PC-3 (cell line): ENCODE results near the gene PLA2G15. TPM values are rescaled to one million over a fixed set of nuclear protein-coding genes. Genes with fewer than 3 reads are reported as not detected.

Source experiments
- ATAC-seq: fragments of 200-7000 bp; cut with Tn5 transposase; 2 replicates; pipeline ENCODE4 v1.9.1; 2020; ENCODE audit warnings: mild to moderate bottlenecking, moderate library complexity
- BruUV-seq: library from RNA; stranded (reverse); fragments of 400-500 nt; replicated peaks from 2 replicates; lab custom pipeline; 2021; lab: Mats Ljungman, UMichigan
- CTCF ChIA-PET: fragments of 300-600 bp; sonication (Branson Sonifier 250); formaldehyde crosslinking; loops from one replicate; lab custom pipeline; 2022; ENCODE audit warnings: antibody characterized with exemption; lab: Charles Lee
- POLR2A ChIA-PET: fragments of 300-600 bp; sonication (Branson Sonifier 250); formaldehyde crosslinking; loops from one replicate; lab custom pipeline; 2022; ENCODE audit warnings: antibody characterized with exemption; ENCODE audit not compliant: unreplicated experiment; lab: Charles Lee
- DNase-seq: peaks from one replicate; pipeline ENCODE4 v3.0.0-alpha.2; 2015
- H2AFZ ChIP-seq: fragments of 300-600 bp; sonication (generic); 2 replicates; pipeline ENCODE4 v1.6.0; 2016; ENCODE audit warnings: antibody characterized with exemption, low read length
- H3F3A ChIP-seq: fragments of 300-600 bp; sonication (generic); one replicate; pipeline ENCODE4 v1.6.0; 2017; ENCODE audit warnings: antibody characterized with exemption, low read length, control low read depth, mild to moderate bottlenecking; ENCODE audit not compliant: unreplicated experiment
- H3K27ac ChIP-seq: fragments of 300-600 bp; sonication (generic); 2 replicates; pipeline ENCODE4 v1.5.1; 2016; ENCODE audit warnings: mild to moderate bottlenecking, low read length
- H3K27me3 ChIP-seq: fragments of 300-600 bp; sonication (generic); 2 replicates; pipeline ENCODE4 v1.6.1; 2016; ENCODE audit warnings: low read length, mixed read lengths
- H3K36me3 ChIP-seq: fragments of 300-600 bp; sonication (generic); 2 replicates; pipeline ENCODE4 v1.6.1; 2016; ENCODE audit warnings: low read depth, mixed run types, low read length, mixed read lengths
- H3K4me1 ChIP-seq: fragments of 300-600 bp; sonication (generic); 2 replicates; pipeline ENCODE4 v1.5.1; 2016; ENCODE audit warnings: low read length; ENCODE audit not compliant: insufficient read depth
- H3K4me2 ChIP-seq: fragments of 300-600 bp; sonication (generic); 2 replicates; pipeline ENCODE4 v1.6.0; 2016; ENCODE audit warnings: low read length
- H3K4me3 ChIP-seq: fragments of 300-600 bp; sonication (generic); 2 replicates; pipeline ENCODE4 v1.5.1; 2016; ENCODE audit warnings: mild to moderate bottlenecking, low read length, mixed read lengths
- H3K79me2 ChIP-seq: fragments of 300-600 bp; sonication (generic); 2 replicates; pipeline ENCODE4 v1.6.1; 2017; ENCODE audit warnings: low read length, mixed read lengths
- H3K9ac ChIP-seq: fragments of 300-600 bp; sonication (generic); 2 replicates; pipeline ENCODE4 v1.6.0; 2016; ENCODE audit warnings: mild to moderate bottlenecking, low read length
- H3K9me2 ChIP-seq: fragments of 300-600 bp; sonication (generic); replicated peaks from 2 replicates; pipeline ENCODE4 v1.6.1; 2016; ENCODE audit warnings: mixed run types, low read length, mixed read lengths
- H3K9me3 ChIP-seq: fragments of 300-600 bp; sonication (generic); 2 replicates; pipeline ENCODE4 v1.6.1; 2016; ENCODE audit warnings: low read length, mixed read lengths
- H4K20me1 ChIP-seq: fragments of 300-600 bp; sonication (generic); 2 replicates; pipeline ENCODE4 v1.6.1; 2016; ENCODE audit warnings: low read length, mixed read lengths
- CTCF ChIP-seq: fragments of 300-600 bp; sonication (generic); conservative IDR thresholded peaks from 2 replicates; pipeline ENCODE4 v1.5.1; 2017; ENCODE audit warnings: antibody characterized with exemption, low read depth, mild to moderate bottlenecking, low read length
- EZH2 ChIP-seq: fragments of 300-600 bp; sonication (generic); IDR thresholded peaks from one replicate; pipeline ENCODE4 v1.6.1; 2017; ENCODE audit warnings: antibody characterized with exemption, mild to moderate bottlenecking, low read length; ENCODE audit not compliant: unreplicated experiment
- EZH2phosphoT487 ChIP-seq: fragments of 300-600 bp; sonication (generic); IDR thresholded peaks from 2 replicates; pipeline ENCODE4 v1.6.1; 2018; ENCODE audit warnings: mild to moderate bottlenecking, antibody characterized with exemption, low read length, borderline replicate concordance
- intact Hi-C: fragments of 100-400 bp; cut with micrococcal nuclease; formaldehyde crosslinking; loops from 2 replicates; pipeline ENCODE4 v1.9.0; 2023
- total RNA-seq: library from RNA; depleted of rRNA; stranded (reverse); fragments of >200 nt; gene quantifications from 2 replicates; pipeline ENCODE4 v1.2.3, GENCODE V29; 2014

PLA2G15 gene
- total RNA-seq, 1 experiment from 2014 or later = 16.4 TPM

- POLR2A ChIA-PET = no interaction called here
- intact Hi-C loops = loop anchor here (2.0 kb wide), 1 partner anchor 29 kb away; no protein-coding TSS in a partner anchor
- no peak overlapping the region for H3K27ac ChIP-seq
These were observed 44.9 kb upstream of the PLA2G15 start for GRCh38 chr16:68200088-68200783.

DNA sequence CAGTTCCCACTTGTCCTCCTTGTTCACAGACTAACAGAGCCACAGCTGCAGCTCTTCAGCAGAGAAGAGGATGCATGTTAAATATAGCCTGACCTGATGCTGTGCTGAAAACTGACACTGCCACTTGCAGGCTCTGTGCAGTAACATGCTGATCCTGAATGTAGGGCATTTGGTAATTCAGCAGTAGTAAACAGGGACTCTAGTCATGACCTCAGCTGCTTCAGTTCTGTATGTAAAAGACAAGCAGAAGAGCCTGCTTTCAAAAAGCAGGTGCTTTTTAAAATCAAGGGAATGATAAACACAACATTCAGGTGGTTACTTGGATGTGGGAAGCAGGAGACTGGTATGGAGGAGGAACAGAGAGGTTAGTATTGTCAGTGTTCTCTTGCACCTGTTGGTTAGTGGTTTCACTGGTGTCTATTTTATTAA is 43.1 kb upstream of the PLA2G15 start:
- Histone ChIP-seq H4K20me1 (no peaks in the 10 kb centered on the region), H3K79me2 (no peaks in the 10 kb centered on the region), H3K27ac (no peak overlapping the region), H3K4me3 (no peak overlapping the region), H3F3A (no peaks in the 10 kb centered on the region), H3K9me3 (no peaks in the 10 kb centered on the region), H3K4me1 (peaks cover 13% of the 10 kb centered on the region), H3K36me3 (no peaks in the 10 kb centered on the region), H3K4me2 (no peak overlapping the region), H2AFZ (no peak overlapping the region), H3K27me3 (no peaks in the 10 kb centered on the region), H3K9ac (no peak overlapping the region), H3K9me2 (no peaks in the 10 kb centered on the region)
- BruUV-seq = no TSS peak
- intact Hi-C loops = no loop called here
- CTCF ChIA-PET = no interaction called here
- no peak for DNase-seq
- POLR2A ChIA-PET = no interaction called here
- TF ChIP-seq CTCF (no peak), EZH2phosphoT487 (no peak)
- ATAC-seq = no peak

More at GRCh38 chr16:68200088-68200783, 44.9 kb upstream of the PLA2G15 start:
- TF ChIP-seq EZH2phosphoT487 = no peak
- TF ChIP-seq CTCF = no peak
- no peak for TF ChIP-seq EZH2
- Histone ChIP-seq H3F3A (no peaks in the 10 kb centered on the region), H3K4me1 (peaks cover 13% of the 10 kb centered on the region), H3K36me3 (no peaks in the 10 kb centered on the region), H3K4me3 (no peak overlapping the region), H3K9me2 (no peaks in the 10 kb centered on the region), H4K20me1 (no peaks in the 10 kb centered on the region), H3K9ac (no peak overlapping the region), H2AFZ (no peak overlapping the region), H3K27me3 (no peaks in the 10 kb centered on the region), H3K9me3 (no peaks in the 10 kb centered on the region), H3K79me2 (no peaks in the 10 kb centered on the region), H3K4me2 (peak overlapping the region; percentile 30; the same call in 1 of the 2 replicates)
- CTCF ChIA-PET = interaction anchor here (0.5 kb wide), 1 partner anchor 385 kb away, joined by 3 read pairs; no protein-coding TSS in a partner anchor
- ATAC-seq (peak; percentile 96), DNase-seq (peak; percentile 54)
- BruUV-seq = no TSS peak

GRCh38 chr16:68206245-68206644 is 38.9 kb upstream of the PLA2G15 start:
- no peak for ATAC-seq
- ChIA-PET CTCF (no interaction called here), POLR2A (no interaction called here)
- no peak for TF ChIP-seq CTCF
- TF ChIP-seq EZH2 = no peak
- TF ChIP-seq EZH2phosphoT487 = no peak
- intact Hi-C loops = no loop called here
- H4K20me1 ChIP-seq = no peaks in the 10 kb centered on the region
- no peaks in the 10 kb centered on the region for H3K9me2 ChIP-seq
- no peaks in the 10 kb centered on the region for H3K79me2 ChIP-seq
- H3K36me3 ChIP-seq = no peaks in the 10 kb centered on the region
- no peak overlapping the region for H2AFZ ChIP-seq
- no peaks in the 10 kb centered on the region for H3K4me1 ChIP-seq
- H3F3A ChIP-seq = no peaks in the 10 kb centered on the region
- DNase-seq = no peak
- H3K4me3 ChIP-seq = no peak overlapping the region
- H3K27me3 ChIP-seq = no peaks in the 10 kb centered on the region
- no peak overlapping the region for H3K9ac ChIP-seq
- no peaks in the 10 kb centered on the region for H3K9me3 ChIP-seq
- no peak overlapping the region for H3K27ac ChIP-seq
- H3K4me2 ChIP-seq = no peak overlapping the region
- BruUV-seq = no TSS peak
